Fibroblast of upper back skin (primary cell): Measurements from ENCODE around the gene TMEM120A.

ENCODE experiments used
- DNase-seq: peaks from one replicate; pipeline ENCODE4 v3.0.0-alpha.2; 2013

Gene TMEM120A

DNA sequence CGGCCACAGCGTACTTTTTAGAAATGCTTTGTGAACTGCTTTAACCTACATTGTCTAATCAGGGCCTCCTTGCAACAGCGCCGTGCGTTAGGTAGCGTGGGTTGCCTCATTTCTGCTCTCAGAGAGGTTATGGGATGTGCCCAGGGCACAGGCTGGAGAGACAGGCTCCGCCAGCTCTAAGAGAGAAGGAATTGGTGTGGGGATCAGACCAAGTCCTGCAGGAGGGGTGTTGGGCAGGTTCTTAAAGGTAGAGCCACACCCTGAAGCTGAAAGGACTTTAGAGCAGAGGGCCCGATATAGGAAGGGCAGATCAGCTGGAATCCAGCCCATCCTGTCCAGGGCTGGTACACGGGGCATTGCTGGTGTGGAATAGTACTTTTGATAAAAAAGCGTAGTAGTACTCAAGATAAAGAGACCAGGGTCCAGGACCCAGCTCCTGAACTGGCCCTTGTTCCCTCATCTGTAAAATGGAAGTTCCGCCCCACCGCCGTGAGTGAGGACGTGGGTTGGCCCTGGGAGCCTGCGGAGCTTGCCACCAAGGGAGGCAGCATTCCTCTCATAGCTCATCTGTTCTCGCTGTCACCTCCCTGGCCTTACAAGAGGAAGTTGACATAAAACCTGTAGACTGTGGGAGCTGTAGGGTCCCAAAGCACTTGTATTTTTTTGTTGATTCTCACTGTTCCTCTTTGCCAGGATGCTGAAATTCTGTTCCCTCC lies 37.2 kb downstream of the TMEM120A start:
- no peak for DNase-seq

DNA sequence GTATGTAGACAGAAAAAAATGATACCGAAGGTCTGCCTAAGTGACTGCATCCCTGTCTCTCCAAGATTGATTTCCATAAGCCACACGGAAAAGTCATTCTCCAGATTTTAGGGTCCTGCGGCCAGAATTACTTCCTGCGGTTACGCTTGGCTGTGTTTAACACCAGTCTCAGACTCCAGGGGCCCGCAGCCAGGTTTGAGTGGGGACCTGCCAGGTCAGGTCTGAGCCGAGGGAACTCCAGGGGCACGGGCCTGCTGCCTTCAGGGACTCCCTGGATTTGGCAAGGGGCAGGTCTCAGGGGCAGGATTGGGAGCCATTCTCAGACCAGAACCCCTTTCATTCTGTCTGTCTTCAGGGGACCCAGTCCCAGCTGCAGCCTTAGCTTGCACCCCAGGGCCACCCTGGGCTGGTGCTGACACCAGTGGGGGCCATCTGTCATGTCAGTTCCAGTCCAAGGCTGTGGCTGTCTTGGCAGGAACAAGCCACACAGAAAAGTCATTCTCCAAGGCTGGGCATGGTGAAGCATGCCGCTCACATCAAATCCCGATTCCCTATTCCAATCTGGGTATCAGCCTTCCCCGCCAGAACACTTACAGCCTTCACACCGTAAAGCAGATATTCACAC lies 39.0 kb downstream of the TMEM120A start:
- DNase-seq = no peak

- DNase-seq = no peak
These were observed 40.5 kb downstream of the TMEM120A start for GRCh38 chr7:75953931-75954330.

DNA sequence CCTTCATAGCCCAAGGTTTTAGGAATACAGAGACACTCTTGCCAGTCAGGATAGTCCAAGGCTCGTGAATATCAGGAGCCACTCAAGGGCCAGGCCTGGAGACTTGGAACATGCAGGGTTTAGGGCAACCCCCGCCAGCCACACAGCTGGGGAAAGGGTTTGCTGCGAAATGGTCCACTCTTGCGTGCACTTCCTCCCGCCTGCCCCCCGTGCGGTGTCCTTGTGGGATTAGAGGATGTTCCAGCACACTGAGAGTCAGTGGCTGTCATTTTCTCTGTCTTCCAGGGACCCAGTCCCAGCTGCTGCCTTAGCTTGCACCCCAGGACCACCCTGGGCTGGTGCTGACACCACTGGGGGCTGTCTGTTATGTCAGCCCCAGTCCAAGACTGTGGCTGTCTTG lies 41.0 kb downstream of the TMEM120A start:
- no peak for DNase-seq

DNA sequence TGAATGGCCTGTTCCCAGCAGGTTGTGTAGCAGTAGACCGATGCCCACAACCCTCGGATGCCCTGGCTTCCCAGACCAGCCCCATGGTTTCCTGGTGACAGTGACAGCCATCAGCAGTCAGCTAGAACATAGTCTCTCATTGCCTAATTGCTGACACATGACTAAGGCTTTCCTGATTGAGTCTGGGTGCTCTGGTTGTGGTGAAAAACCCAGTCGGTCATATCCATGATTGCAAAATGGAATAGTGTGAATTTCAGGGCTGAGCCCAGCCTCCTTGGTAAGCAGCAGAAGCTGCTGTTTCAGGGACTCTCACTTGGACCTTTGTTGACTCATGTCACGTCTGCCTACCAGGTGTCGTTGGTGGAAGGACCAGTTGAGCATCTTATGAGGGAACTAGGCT lies 42.9 kb downstream of the TMEM120A start:
- peak; percentile 57 for DNase-seq

GRCh38 chr7:75950111-75950681 lies 44.2 kb downstream of the TMEM120A start:
- no peak for DNase-seq

- no peak for DNase-seq
These were observed 46.2 kb downstream of the TMEM120A start for GRCh38 chr7:75948179-75948578.

- DNase-seq = no peak
These were observed 48.1 kb downstream of the TMEM120A start for GRCh38 chr7:75946207-75946855.

DNA sequence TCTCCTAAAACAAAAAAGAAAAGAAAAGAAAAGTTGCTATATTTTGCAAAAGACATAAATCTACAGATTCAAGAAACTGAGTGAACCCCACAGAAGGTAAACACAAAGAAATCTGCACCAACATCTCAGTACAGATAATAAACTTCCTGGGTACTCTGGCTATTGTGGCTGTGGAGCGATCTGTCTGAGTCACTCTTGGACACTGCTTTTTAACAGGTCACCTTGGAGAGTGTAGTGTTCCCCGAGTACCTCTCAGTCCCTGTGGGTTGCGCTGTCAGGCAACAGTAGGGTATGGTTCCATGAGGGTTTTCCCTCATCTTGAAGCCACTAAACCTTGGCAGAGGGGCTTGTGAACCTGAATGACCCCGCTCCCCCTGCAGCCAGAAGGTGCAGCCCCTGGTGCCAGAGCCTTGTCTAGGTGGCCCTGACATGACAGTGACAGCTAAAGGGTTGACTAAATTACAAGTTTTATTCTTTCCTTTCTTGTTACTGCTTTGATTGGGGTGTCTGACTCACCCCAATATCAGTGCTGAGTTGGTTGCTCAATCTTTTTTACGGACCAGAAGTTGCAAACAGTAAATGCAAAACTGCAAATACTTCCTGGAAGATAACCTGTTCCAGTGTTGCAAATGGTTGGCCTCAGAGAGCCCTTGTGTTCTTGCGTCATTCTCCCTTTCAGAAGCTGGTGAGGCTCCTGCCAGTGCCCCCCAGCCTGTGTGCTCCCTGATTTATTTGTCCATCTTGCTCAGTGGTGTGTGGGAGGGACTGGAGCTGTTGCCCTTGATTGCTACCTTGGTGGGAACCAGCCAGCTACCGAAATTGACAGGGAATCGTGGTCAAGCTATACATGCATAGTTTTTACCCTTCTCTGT lies 48.9 kb downstream of the TMEM120A start:
- DNase-seq = no peak

- DNase-seq = no peak
These were observed 49.9 kb downstream of the TMEM120A start for GRCh38 chr7:75944507-75944906.

DNA sequence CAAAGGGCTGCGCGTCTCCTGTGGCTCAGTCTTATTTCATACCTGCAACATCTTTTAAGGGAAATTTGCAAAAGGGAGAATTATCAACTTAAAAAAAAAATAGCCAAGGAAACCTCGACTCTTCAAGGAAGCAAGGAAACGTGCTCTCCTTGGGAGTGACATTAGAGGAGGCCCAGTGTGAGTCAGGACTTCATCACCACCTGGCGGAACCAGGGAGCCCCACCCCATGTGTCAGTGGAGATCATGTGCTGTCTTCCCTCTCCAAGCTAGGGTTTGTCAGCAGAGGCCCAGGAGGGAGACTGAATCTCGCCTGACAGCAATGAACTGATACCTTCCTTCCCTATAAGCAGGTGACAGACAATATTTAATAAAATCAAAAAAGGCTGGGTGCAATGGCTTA lies 50.5 kb downstream of the TMEM120A start:
- no peak for DNase-seq

- DNase-seq = no peak
These were observed 55.5 kb downstream of the TMEM120A start for GRCh38 chr7:75938921-75939320.

DNA sequence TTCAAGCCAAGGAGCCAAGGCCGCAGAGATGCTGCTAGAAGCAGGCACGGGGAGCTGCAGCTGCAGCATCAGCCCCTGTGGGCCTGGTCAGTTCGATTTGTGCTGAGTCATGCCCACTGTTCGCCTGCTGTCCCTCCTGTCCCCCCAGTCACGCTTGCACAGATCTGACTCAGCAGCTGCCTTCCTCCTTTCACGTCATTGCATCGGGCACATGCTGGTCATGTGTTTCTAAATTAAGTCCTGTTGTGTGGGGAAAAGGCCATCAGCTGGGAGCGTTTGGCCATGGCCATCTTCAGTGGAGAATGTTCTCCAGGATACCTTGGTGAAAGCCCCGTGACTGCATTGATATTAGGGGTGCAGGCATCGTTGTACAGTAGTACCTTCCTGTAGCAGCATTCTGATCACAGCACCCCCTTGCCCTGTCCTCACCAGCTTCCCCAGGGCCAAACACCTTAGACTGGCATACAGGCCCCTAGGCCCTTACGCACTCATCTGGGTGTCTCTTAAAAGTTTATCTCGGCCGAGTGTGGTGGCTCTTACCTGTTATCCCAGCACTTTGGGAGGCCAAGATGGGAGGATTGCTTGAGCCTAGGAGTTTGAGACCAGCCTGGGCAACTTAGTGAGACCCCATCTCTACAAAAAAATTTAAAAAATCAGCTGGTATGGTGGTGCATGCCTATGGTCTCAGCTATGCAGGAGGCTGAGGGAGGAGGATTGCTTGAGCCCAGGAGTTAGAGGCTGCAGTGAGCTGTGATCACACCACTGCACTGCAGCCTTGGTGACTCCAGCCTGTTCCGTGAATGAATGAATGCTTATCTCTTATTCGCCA lies 56.2 kb downstream of the TMEM120A start:
- peak; percentile 89 for DNase-seq
